Myocyte (in vitro differentiated cells): Measurements from ENCODE around the gene SKAP1. TPM values are rescaled to one million over a fixed set of nuclear protein-coding genes. Genes with fewer than 3 reads are reported as not detected.
"Not testable (repeated sequence)": the region's sequence is repeated elsewhere in the genome, so short reads cannot be mapped to it uniquely, and the experiment has no call there.

Source experiments
- DNase-seq: peaks from one replicate; pipeline ENCODE4 v3.0.0-alpha.2; 2012; ENCODE audit warnings: low read depth
- total RNA-seq: library from RNA; depleted of rRNA; stranded (reverse); fragments of >200 nt; gene quantifications from 2 replicates; pipeline ENCODE4 v1.2.3, GENCODE V29; 2014

Gene SKAP1
- total RNA-seq, 1 donor from 2014 or later, result not detected

- peak; percentile 15 for DNase-seq
Observed at GRCh38 chr17:48293319-48294019, 136.5 kb downstream of the SKAP1 start.

- DNase-seq, result no peak
Observed at GRCh38 chr17:48290378-48290777, 139.6 kb downstream of the SKAP1 start.

GRCh38 chr17:48286917-48287316 lies 143.1 kb downstream of the SKAP1 start:
- DNase-seq, result not testable (repeated sequence)

- no peak for DNase-seq
Observed at GRCh38 chr17:48285614-48286013, 144.4 kb downstream of the SKAP1 start.

- DNase-seq, result no peak
Observed at GRCh38 chr17:48283907-48284306, 146.1 kb downstream of the SKAP1 start.

GRCh38 chr17:48283411-48283810 lies 146.6 kb downstream of the SKAP1 start:
- no peak for DNase-seq

GRCh38 chr17:48282303-48282702 lies 147.7 kb downstream of the SKAP1 start:
- no peak for DNase-seq

- no peak for DNase-seq
Observed at GRCh38 chr17:48278760-48279491, 151.1 kb downstream of the SKAP1 start.

- DNase-seq, result no peak
Observed at GRCh38 chr17:48276776-48277175, 153.2 kb downstream of the SKAP1 start.

GRCh38 chr17:48270899-48271298 lies 159.1 kb downstream of the SKAP1 start:
- DNase-seq, result peak; percentile 49

GRCh38 chr17:48269209-48269608 lies 160.8 kb downstream of the SKAP1 start:
- no peak for DNase-seq

- DNase-seq, result no peak
Observed at GRCh38 chr17:48263731-48264035, 166.3 kb downstream of the SKAP1 start.

GRCh38 chr17:48262982-48263730 lies 166.9 kb downstream of the SKAP1 start:
- no peak for DNase-seq

- DNase-seq, result peak; percentile 41
Observed at GRCh38 chr17:48261297-48261880, 168.6 kb downstream of the SKAP1 start.

GRCh38 chr17:48259694-48260291 lies 170.2 kb downstream of the SKAP1 start:
- peak; percentile 58 for DNase-seq

- no peak for DNase-seq
Observed at GRCh38 chr17:48258331-48258730, 171.7 kb downstream of the SKAP1 start.

- DNase-seq, result no peak
Observed at GRCh38 chr17:48255759-48256158, 174.3 kb downstream of the SKAP1 start.

GRCh38 chr17:48254896-48255295 lies 175.1 kb downstream of the SKAP1 start:
- no peak for DNase-seq

- DNase-seq, result no peak
Observed at GRCh38 chr17:48253975-48254374, 176.0 kb downstream of the SKAP1 start.

- no peak for DNase-seq
Observed at GRCh38 chr17:48251950-48252349, 178.1 kb downstream of the SKAP1 start.

GRCh38 chr17:48250949-48251348 lies 179.1 kb downstream of the SKAP1 start:
- no peak for DNase-seq
